ENCODE data around the gene NFATC1. TPM values are rescaled to one million over a fixed set of nuclear protein-coding genes. Genes with fewer than 3 reads are reported as not detected.
A peak's percentile ranks its signal among the peaks of the same experiment; 100 is the strongest.

Gene NFATC1
- total RNA-seq, 1 donor from 2014 or later: 6.1 TPM

GRCh38 chr18:79572848-79573451 lies 177.2 kb downstream of the NFATC1 start:
- Mint-ChIP-seq H3K4me1 (ENCODE audit: unreplicated experiment) (peaks cover 19% of the 10 kb centered on the region), H3K9me3 (peaks cover 5% of the 10 kb centered on the region), H3K27ac (no peak overlapping the region), H3K36me3 (no peaks in the 10 kb centered on the region), H3K27me3 (peaks cover 10% of the 10 kb centered on the region), H3K4me3 (no peak overlapping the region)
- DNase-seq (ENCODE audit: extremely low spot score, unreplicated experiment): peak; percentile 27
- no peak for TF ChIP-seq CTCF (conservative IDR thresholded peaks at IDR 0.05)

- peaks cover 7% of the 10 kb centered on the region for H3K27me3 Mint-ChIP-seq
- peaks cover 5% of the 10 kb centered on the region for H3K9me3 Mint-ChIP-seq
- H3K4me3 Mint-ChIP-seq: no peak overlapping the region
- no peak overlapping the region for H3K27ac Mint-ChIP-seq
- DNase-seq (ENCODE audit: extremely low spot score, unreplicated experiment): peak; percentile 62
- H3K36me3 Mint-ChIP-seq: no peaks in the 10 kb centered on the region
- peaks cover 14% of the 10 kb centered on the region for H3K4me1 Mint-ChIP-seq (ENCODE audit: unreplicated experiment)
- TF ChIP-seq CTCF (conservative IDR thresholded peaks at IDR 0.05): no peak
Observed at GRCh38 chr18:79573921-79574491, 178.3 kb downstream of the NFATC1 start.

- DNase-seq (ENCODE audit: extremely low spot score, unreplicated experiment): peak; percentile 58
- Mint-ChIP-seq H3K4me3 (no peak overlapping the region), H3K27me3 (no peaks in the 10 kb centered on the region), H3K4me1 (ENCODE audit: unreplicated experiment) (peaks cover 11% of the 10 kb centered on the region), H3K9me3 (no peaks in the 10 kb centered on the region), H3K36me3 (no peaks in the 10 kb centered on the region), H3K27ac (no peak overlapping the region)
- no peak for TF ChIP-seq CTCF (conservative IDR thresholded peaks at IDR 0.05)
Observed at GRCh38 chr18:79574938-79575525, 179.3 kb downstream of the NFATC1 start.

- H3K27me3 Mint-ChIP-seq: no peaks in the 10 kb centered on the region
- H3K27ac Mint-ChIP-seq: no peak overlapping the region
- H3K9me3 Mint-ChIP-seq: no peaks in the 10 kb centered on the region
- peaks cover 3% of the 10 kb centered on the region for H3K4me1 Mint-ChIP-seq (ENCODE audit: unreplicated experiment)
- no peaks in the 10 kb centered on the region for H3K36me3 Mint-ChIP-seq
- no peak for DNase-seq (ENCODE audit: extremely low spot score, unreplicated experiment)
- TF ChIP-seq CTCF (conservative IDR thresholded peaks at IDR 0.05): no peak
- no peak overlapping the region for H3K4me3 Mint-ChIP-seq
Observed at GRCh38 chr18:79575891-79576685, 180.4 kb downstream of the NFATC1 start.

- TF ChIP-seq CTCF (conservative IDR thresholded peaks at IDR 0.05): no peak
- no peaks in the 10 kb centered on the region for H3K9me3 Mint-ChIP-seq
- H3K27ac Mint-ChIP-seq: no peak overlapping the region
- no peaks in the 10 kb centered on the region for H3K36me3 Mint-ChIP-seq
- DNase-seq (ENCODE audit: extremely low spot score, unreplicated experiment): peak; percentile 66
- no peak overlapping the region for H3K4me3 Mint-ChIP-seq
- no peaks in the 10 kb centered on the region for H3K27me3 Mint-ChIP-seq
- peaks cover 3% of the 10 kb centered on the region for H3K4me1 Mint-ChIP-seq (ENCODE audit: unreplicated experiment)
Observed at GRCh38 chr18:79576686-79577351, 181.1 kb downstream of the NFATC1 start.

All from type B pancreatic cell (in vitro differentiated cells).